HAP-1 (cell line): ENCODE data around the gene CTNNA2.

ENCODE experiments used
- DNase-seq, 2 experiments: peaks; one replicate each; pipeline ENCODE4 v3.0.0-alpha.2; 2016 to 2020; ENCODE audit warnings: low spot score in 2 of 2
- H3K27me3 ChIP-seq: fragments of 250-450 bp; sonication (Bioruptor Pico); 2 replicates; pipeline ENCODE4 v1.5.1; 2020; ENCODE audit warnings: low read depth, mild to moderate bottlenecking, moderate library complexity
- H3K36me3 ChIP-seq: fragments of 250-450 bp; sonication (Bioruptor Pico); replicated peaks from 2 replicates; pipeline ENCODE4 v1.5.1; 2020; ENCODE audit warnings: mild to moderate bottlenecking
- H3K4me1 ChIP-seq: fragments of 250-450 bp; sonication (Bioruptor Pico); 2 replicates; pipeline ENCODE4 v1.5.1; 2020; ENCODE audit warnings: mild to moderate bottlenecking
- H3K4me3 ChIP-seq: fragments of 250-450 bp; sonication (Bioruptor Pico); 2 replicates; pipeline ENCODE4 v1.5.1; 2020; ENCODE audit warnings: mild to moderate bottlenecking, moderate library complexity
- H3K9me3 ChIP-seq: fragments of 250-450 bp; sonication (Bioruptor Pico); 2 replicates; pipeline ENCODE4 v1.5.1; 2020; ENCODE audit warnings: mild to moderate bottlenecking, moderate library complexity
- in situ Hi-C: fragments of 300-500 bp; cut with MboI; formaldehyde crosslinking; loops from 3 replicates; pipeline ENCODE4 v1.14.3; 2020; ENCODE audit warnings: low sequenced_read_pairs, inconsistent platforms, mixed read lengths

Gene CTNNA2

DNA sequence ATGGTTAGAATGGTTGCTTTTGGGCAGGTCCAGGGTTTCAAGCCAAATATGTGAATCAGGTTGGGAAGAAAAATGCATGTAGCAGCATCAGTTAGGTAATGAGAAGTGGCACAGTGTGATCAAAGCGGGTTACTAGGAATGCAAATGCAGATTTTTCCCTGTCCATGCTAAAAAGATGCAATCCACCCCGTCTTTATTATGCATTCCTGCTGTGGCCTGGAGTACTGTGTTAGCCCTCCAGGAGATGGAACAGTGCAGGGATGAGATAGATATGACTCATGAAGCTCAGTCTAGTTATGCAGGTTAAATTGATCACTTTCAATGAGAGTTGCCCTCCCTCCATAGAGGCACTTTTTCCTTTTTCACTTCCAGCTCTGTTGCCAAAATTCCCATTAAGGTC lies 283.8 kb downstream of the CTNNA2 start:
- no peaks in the 10 kb centered on the region for H3K4me1 ChIP-seq
- no peaks in the 10 kb centered on the region for H3K27me3 ChIP-seq
- no peaks in the 10 kb centered on the region for H3K36me3 ChIP-seq
- no peak for DNase-seq
- in situ Hi-C loops, result no loop called here
- no peaks in the 10 kb centered on the region; the same call in 1 of the 2 replicates for H3K9me3 ChIP-seq
- no peak overlapping the region for H3K4me3 ChIP-seq

DNA sequence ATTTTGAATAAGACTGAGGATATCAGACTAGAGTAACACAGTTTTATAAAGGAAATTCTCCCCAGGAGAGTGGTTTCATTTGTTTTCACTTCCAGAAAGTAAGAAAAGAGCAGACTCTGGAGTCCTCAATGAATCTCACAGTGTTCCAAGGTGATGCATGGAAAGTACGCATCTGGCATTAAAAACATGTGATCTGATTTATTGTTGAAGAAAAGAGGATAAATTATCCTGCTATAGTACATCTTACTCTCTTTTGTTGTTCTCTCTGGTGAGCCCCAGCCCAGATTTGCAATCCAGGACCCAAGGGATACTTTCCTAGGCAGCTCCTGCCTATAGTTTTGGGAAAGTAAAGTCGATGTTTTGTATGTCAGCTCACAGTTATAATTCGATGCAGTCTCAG lies 285.9 kb downstream of the CTNNA2 start:
- no peaks in the 10 kb centered on the region; the same call in 1 of the 2 replicates for H3K9me3 ChIP-seq
- H3K27me3 ChIP-seq, result no peaks in the 10 kb centered on the region
- no peaks in the 10 kb centered on the region for H3K4me1 ChIP-seq
- no peak for DNase-seq
- H3K4me3 ChIP-seq, result no peak overlapping the region
- H3K36me3 ChIP-seq, result no peaks in the 10 kb centered on the region
- in situ Hi-C loops, result no loop called here

- Histone ChIP-seq H3K4me1 (no peaks in the 10 kb centered on the region), H3K27me3 (no peaks in the 10 kb centered on the region), H3K9me3 (no peaks in the 10 kb centered on the region; the same call in 1 of the 2 replicates), H3K4me3 (no peak overlapping the region), H3K36me3 (no peaks in the 10 kb centered on the region)
- in situ Hi-C loops, result no loop called here
- DNase-seq, result no peak
Observed at GRCh38 chr2:79799729-79800128, 286.9 kb downstream of the CTNNA2 start.

DNA sequence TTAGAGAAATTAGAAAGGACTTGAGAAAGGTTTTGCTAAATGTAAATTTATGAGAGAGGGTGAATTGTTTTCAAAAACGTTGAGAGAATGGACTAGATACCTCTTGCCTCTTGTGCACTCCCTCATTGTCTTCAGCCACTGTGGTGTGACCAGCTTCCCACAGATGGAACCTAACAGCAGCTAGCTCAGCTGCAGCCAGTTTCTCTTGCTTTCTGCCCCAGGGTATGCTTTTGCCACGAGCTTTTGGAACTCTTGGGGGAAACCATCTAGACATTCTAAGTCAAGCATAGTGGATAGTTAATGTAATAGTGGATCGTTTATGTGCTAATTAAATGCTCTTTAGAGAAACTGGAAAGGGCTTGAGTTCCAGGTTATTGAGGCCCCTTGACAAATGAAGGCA lies 288.2 kb downstream of the CTNNA2 start:
- in situ Hi-C loops, result no loop called here
- Histone ChIP-seq H3K4me1 (no peaks in the 10 kb centered on the region), H3K36me3 (no peaks in the 10 kb centered on the region), H3K9me3 (no peaks in the 10 kb centered on the region; the same call in 1 of the 2 replicates), H3K4me3 (no peak overlapping the region), H3K27me3 (no peaks in the 10 kb centered on the region)
- no peak for DNase-seq

DNA sequence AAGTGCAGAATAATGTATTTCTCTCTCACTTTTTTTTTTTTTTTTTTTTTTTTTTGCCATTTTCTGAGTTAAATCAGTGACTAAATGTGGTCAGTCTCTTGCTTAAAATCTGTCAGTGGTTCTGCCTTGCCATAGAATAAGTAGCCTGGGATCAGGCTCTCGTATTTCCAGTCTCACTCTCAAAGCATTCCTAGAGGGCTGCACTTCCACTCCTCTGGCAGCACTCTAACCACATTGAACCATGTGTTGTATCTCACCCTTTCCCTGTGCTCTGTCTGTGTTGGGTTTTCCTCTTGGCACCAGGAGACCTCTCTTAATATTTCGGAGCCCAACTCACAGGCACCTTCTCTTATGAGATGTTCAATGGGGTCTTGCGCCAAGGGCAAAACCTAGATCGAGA lies 304.4 kb downstream of the CTNNA2 start:
- H3K4me1 ChIP-seq, result no peaks in the 10 kb centered on the region
- H3K4me3 ChIP-seq, result no peak overlapping the region
- H3K27me3 ChIP-seq, result no peaks in the 10 kb centered on the region
- no peak for DNase-seq
- in situ Hi-C loops, result no loop called here
- H3K36me3 ChIP-seq, result no peaks in the 10 kb centered on the region
- H3K9me3 ChIP-seq, result no peaks in the 10 kb centered on the region

GRCh38 chr2:79820281-79820680 lies 307.4 kb downstream of the CTNNA2 start:
- Histone ChIP-seq H3K36me3 (no peaks in the 10 kb centered on the region), H3K4me3 (no peak overlapping the region), H3K4me1 (no peaks in the 10 kb centered on the region), H3K27me3 (no peaks in the 10 kb centered on the region), H3K9me3 (no peaks in the 10 kb centered on the region)
- DNase-seq, result no peak
- in situ Hi-C loops, result no loop called here

- no peaks in the 10 kb centered on the region for H3K4me1 ChIP-seq
- DNase-seq, result no peak
- no peaks in the 10 kb centered on the region for H3K27me3 ChIP-seq
- no peaks in the 10 kb centered on the region for H3K36me3 ChIP-seq
- in situ Hi-C loops, result no loop called here
- no peak overlapping the region for H3K4me3 ChIP-seq
- H3K9me3 ChIP-seq, result no peaks in the 10 kb centered on the region
Observed at GRCh38 chr2:79822136-79822535, 309.3 kb downstream of the CTNNA2 start.

DNA sequence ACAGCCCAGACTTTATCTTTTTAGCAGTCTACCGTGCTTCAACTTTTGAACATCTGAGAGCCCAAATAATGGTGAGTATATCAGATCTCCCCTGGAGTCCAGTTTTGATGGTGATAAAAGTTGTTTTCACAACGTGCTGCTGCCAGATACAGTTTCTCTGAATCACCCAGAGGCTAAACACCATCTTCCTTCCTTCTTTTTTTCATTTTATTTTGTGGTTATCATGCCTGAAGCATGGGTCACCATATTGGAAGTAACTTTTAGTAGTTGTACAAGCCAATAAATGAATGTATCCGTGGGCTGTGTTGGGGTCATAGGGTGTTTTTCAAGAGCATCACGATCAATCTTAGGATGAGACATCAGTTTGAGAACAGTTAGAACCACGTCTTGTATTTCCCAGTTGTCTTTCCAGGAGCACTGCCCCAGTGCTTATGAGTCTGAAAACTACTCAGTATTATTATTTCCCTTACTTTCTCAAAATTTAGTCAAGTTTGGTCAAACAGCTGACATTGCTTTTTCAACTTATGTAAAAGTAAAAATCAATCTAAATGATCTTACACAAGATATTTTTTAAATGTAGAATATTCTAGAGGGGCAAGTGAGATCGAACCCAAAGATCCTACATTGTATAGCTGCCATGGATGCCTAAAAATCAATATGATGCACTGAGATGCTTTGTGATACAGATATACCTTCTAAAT lies 311.4 kb downstream of the CTNNA2 start:
- Histone ChIP-seq H3K4me3 (no peak overlapping the region), H3K27me3 (no peaks in the 10 kb centered on the region), H3K9me3 (no peaks in the 10 kb centered on the region), H3K36me3 (no peaks in the 10 kb centered on the region), H3K4me1 (no peaks in the 10 kb centered on the region)
- DNase-seq, result no peak
- in situ Hi-C loops, result no loop called here

DNA sequence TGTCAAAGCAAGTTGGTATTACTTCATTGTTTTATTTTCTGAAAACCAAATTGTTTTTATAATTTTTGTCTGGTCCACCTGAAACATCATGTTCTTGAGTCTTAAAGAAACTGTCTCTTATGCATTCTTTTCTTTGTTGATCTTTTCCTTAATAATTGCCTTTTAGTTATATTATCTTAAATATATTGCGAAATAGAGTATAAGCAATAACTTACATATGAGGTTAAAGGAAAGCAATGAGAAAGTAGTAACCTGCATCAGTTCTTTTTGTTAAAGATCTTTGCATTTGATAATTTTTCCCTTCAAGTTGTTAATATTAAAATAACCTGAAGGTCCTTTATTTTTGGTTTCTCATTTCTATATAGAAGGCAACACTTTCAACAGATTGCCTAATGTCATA lies 315.0 kb downstream of the CTNNA2 start:
- in situ Hi-C loops, result no loop called here
- DNase-seq, result no peak
- H3K27me3 ChIP-seq, result no peaks in the 10 kb centered on the region

GRCh38 chr2:79830501-79830900 lies 317.6 kb downstream of the CTNNA2 start:
- H3K9me3 ChIP-seq, result no peaks in the 10 kb centered on the region
- H3K27me3 ChIP-seq, result no peaks in the 10 kb centered on the region
- no peak overlapping the region for H3K4me3 ChIP-seq
- H3K4me1 ChIP-seq, result no peaks in the 10 kb centered on the region
- no peak for DNase-seq
- H3K36me3 ChIP-seq, result no peaks in the 10 kb centered on the region
- in situ Hi-C loops, result no loop called here

More for the DNA sequence above, 315.0 kb downstream of the CTNNA2 start:
- Histone ChIP-seq H3K4me1 (no peaks in the 10 kb centered on the region), H3K9me3 (no peaks in the 10 kb centered on the region), H3K36me3 (no peaks in the 10 kb centered on the region), H3K4me3 (no peak overlapping the region)

GRCh38 chr2:79831961-79832360 lies 319.1 kb downstream of the CTNNA2 start:
- Histone ChIP-seq H3K9me3 (no peaks in the 10 kb centered on the region), H3K27me3 (no peaks in the 10 kb centered on the region), H3K4me3 (no peak overlapping the region), H3K4me1 (no peaks in the 10 kb centered on the region), H3K36me3 (no peaks in the 10 kb centered on the region)
- in situ Hi-C loops, result no loop called here
- no peak for DNase-seq

DNA sequence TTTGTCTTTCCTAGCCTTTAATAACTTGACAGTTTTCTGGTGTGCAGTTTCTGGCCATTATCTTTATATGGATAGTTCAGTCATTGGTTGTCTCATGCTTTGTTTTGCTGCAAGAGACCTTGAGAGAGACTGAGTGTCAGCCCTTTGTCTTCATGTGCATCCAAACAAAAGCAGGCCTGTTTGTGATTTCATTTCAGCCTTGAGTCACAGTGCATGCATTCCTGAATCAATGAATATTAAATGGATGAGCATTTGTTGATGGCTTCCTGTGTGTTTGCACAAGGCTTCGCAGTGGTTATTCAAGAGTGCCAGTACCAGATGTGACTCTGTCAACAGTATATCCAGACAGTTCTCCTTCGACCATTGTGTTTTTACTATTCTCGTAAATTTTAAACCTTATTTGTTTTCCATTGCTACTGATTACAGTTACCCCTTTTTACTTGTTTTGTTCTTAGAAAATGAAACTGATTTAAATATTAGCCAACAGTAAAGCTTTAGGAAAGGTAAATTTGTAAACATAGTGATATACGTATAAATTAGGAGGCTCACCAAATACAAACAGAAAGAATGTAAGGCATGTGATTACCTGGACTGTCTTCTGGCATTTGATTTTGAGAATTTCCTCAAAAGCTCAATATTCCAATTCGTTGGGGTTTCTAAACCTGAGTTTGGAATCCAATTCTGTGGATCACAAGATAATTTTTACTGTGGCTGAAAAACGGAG lies 319.8 kb downstream of the CTNNA2 start:
- no peak for DNase-seq
- Histone ChIP-seq H3K4me3 (no peak overlapping the region), H3K9me3 (no peaks in the 10 kb centered on the region), H3K4me1 (no peaks in the 10 kb centered on the region), H3K36me3 (no peaks in the 10 kb centered on the region), H3K27me3 (no peaks in the 10 kb centered on the region)
- in situ Hi-C loops, result no loop called here

DNA sequence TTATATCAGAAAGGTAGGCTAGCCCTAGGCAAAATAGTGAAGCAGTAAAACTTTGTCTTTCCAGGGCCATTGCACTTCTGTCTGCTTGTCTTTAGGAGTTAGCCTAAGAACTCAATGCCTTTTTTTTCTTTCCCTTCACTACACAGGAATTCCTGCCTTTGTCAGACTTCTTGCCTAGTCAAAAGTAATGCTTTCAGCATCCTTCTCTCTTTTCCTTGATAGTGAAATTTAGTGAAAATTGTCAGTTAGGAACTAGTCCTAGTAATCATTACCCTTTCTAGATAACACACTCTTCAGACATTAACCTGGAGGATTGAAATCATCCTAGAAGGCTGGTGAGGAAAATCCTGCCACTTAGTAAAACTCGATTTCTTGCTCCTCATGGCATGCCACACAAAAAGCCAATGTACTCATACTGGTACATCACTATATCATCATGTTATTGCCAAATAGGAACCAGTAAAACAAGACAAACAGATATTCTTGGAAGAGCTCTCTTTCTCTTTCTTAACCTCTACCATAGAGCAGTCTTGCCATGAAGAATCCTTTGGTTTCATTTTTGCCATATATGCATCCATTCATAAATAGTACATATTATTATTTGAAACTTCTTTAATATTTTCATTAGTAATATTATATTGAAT lies 320.5 kb downstream of the CTNNA2 start:
- in situ Hi-C loops, result no loop called here
- Histone ChIP-seq H3K4me3 (no peak overlapping the region), H3K27me3 (no peaks in the 10 kb centered on the region), H3K4me1 (no peaks in the 10 kb centered on the region), H3K36me3 (no peaks in the 10 kb centered on the region), H3K9me3 (no peaks in the 10 kb centered on the region)
- DNase-seq, result no peak

DNA sequence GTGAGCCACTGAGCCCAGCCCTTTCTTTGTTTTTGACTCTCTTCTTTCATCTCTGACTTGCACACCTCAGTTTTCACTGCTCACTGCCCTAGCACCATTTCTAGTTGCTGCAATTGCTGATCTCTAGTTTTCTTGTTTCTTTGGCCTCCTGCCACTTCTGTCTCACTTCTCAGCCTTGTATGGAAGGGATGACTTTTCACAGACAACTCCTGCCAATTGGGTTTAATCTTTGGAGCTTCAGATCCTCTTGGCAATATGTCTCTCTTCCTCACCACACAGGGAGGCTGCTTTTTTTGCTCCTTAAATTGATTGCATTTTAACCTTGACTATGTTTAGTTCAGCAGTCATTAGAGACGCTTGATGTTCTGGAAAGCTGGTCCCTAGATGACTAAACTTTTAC lies 323.1 kb downstream of the CTNNA2 start:
- no peaks in the 10 kb centered on the region for H3K4me1 ChIP-seq
- H3K36me3 ChIP-seq, result no peaks in the 10 kb centered on the region
- no peaks in the 10 kb centered on the region for H3K27me3 ChIP-seq
- H3K9me3 ChIP-seq, result no peaks in the 10 kb centered on the region
- in situ Hi-C loops, result no loop called here
- no peak for DNase-seq
- H3K4me3 ChIP-seq, result no peak overlapping the region
